ENCODE data around the gene CRACDL. TPM values are rescaled to one million over a fixed set of nuclear protein-coding genes. Genes with fewer than 3 reads are reported as not detected.

Gene CRACDL
- total and polyA plus RNA-seq, 12 donors: 1.2 to 7.9 (median 3.2) TPM

GRCh38 chr2:98897746-98898145, 38.3 kb downstream of the CRACDL start:
- Histone ChIP-seq H3K9me3 (no peaks in the 10 kb centered on the region), H3K27ac (no peak overlapping the region), H3K36me3 (no peaks in the 10 kb centered on the region), H3K4me3 (no peak overlapping the region), H3K27me3 (peaks cover 0 to 3% (median 0%) of the 10 kb centered on the region in 7 donors), H3K4me1 (no peaks in the 10 kb centered on the region)
- TF ChIP-seq, protein P1, sequence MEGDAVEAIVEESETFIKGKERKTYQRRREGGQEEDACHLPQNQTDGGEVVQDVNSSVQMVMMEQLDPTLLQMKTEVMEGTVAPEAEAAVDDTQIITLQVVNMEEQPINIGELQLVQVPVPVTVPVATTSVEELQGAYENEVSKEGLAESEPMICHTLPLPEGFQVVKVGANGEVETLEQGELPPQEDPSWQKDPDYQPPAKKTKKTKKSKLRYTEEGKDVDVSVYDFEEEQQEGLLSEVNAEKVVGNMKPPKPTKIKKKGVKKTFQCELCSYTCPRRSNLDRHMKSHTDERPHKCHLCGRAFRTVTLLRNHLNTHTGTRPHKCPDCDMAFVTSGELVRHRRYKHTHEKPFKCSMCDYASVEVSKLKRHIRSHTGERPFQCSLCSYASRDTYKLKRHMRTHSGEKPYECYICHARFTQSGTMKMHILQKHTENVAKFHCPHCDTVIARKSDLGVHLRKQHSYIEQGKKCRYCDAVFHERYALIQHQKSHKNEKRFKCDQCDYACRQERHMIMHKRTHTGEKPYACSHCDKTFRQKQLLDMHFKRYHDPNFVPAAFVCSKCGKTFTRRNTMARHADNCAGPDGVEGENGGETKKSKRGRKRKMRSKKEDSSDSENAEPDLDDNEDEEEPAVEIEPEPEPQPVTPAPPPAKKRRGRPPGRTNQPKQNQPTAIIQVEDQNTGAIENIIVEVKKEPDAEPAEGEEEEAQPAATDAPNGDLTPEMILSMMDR (IDR thresholded peaks at IDR 0.05): no peak
- no peak for DNase-seq
- intact Hi-C loops (cut with DNase I): no loop called here
- WGBS, 2 donors: 91 to 92% methylated on average over 4 of the region's 4 CpGs
- no peak for ATAC-seq

DNA sequence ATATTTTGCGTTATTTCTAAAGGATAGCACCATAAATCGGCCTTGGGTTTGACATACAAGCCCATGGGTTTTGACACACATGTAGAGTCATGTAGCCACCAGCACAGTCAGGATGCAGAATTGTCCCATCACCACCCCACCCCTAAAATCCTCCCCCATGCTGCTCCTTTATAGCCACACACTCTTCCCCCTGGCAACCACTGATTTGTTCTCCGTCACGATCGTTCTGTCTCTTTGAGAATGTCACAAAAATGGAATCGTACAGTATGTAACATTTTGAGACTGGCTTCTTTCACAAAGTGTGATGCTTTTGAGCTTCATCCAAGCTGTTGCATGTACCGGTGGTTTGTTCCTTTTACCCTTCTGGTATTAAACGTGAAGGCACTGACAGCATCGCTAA, 39.1 kb downstream of the CRACDL start:
- DNase-seq: no peak
- intact Hi-C loops (cut with DNase I): no loop called here

DNA sequence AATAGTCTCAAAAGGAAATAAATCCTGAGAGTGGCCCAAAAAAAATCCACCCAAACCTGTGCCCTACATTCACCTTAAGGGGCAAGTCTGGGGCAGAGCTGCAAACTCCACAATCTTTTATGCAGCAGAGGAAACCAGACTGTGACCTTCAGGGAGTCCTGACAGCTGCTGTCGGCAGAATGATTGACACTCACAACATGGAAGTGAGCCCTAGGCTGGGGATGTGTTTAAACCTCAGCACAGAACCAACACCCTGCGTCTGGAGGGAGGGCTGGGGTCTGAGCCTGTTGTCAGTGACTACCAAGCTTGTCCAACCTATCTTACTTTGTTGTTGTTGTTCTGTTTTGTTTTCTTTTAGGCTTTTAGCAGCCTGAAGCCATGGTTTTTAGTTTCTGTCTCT, 39.6 kb downstream of the CRACDL start:
- H3K9me3 ChIP-seq: no peaks in the 10 kb centered on the region
- no peaks in the 10 kb centered on the region for H3K36me3 ChIP-seq
- H3K27ac ChIP-seq: no peak overlapping the region
- no peak overlapping the region for H3K4me3 ChIP-seq
- TF ChIP-seq, protein P1 (IDR thresholded peaks at IDR 0.05): no peak
- ATAC-seq (no peak), DNase-seq (no peak)
- H3K27me3 ChIP-seq: peaks cover 0 to 7% (median 0%) of the 10 kb centered on the region in 7 donors
- WGBS, 2 donors: 16 to 22% methylated on average over 2 of the region's 2 CpGs
- no peaks in the 10 kb centered on the region for H3K4me1 ChIP-seq
- intact Hi-C loops (cut with DNase I): no loop called here

More for the DNA sequence above, 39.1 kb downstream of the CRACDL start:
- Histone ChIP-seq H3K36me3 (no peaks in the 10 kb centered on the region), H3K4me1 (no peaks in the 10 kb centered on the region), H3K4me3 (no peak overlapping the region), H3K9me3 (no peaks in the 10 kb centered on the region), H3K27me3 (peaks cover 0 to 7% (median 0%) of the 10 kb centered on the region in 7 donors), H3K27ac (no peak overlapping the region)
- WGBS, 2 donors: 71 to 80% methylated on average over 9 of the region's 9 CpGs
- TF ChIP-seq, protein P1 (IDR thresholded peaks at IDR 0.05): no peak
- ATAC-seq: no peak

DNA sequence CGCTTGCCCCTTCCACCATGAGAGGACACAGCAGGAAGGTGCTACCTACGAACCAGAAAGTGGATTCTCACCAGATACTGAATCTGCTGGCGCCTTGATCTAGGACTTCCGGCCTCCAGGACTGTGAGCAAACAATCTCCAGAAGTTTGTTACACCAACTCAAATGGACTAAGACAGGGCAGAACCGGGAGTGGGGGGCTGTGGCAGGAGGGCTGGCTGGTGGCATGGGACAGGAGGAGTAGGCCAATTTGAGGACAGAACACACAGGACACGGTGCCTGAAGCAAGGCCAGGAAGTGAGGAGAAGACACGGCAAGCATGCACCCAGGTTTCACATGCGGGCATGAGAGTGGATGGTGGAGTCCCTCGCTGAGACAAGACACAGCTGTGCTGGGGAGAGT, 40.1 kb downstream of the CRACDL start:
- ATAC-seq: no peak
- 77 to 85% methylated on average over 9 of the region's 9 CpGs for WGBS, 2 donors
- intact Hi-C loops (cut with DNase I): no loop called here
- peaks cover 0 to under 1% (median 0%) of the 10 kb centered on the region in 11 donors for H3K9me3 ChIP-seq
- no peak for DNase-seq
- H3K4me1 ChIP-seq: no peaks in the 10 kb centered on the region
- H3K4me3 ChIP-seq: no peak overlapping the region
- no peak overlapping the region for H3K27ac ChIP-seq
- no peaks in the 10 kb centered on the region for H3K36me3 ChIP-seq
- H3K27me3 ChIP-seq: peaks cover 0 to 7% (median 0%) of the 10 kb centered on the region in 7 donors
- TF ChIP-seq, protein P1 (IDR thresholded peaks at IDR 0.05): no peak

Data from heart right ventricle (tissue), 16 donors.